T-helper 1 cell treated with Interleukin-12 subunit alpha and Interleukin-12 subunit beta and Interleukin-4 antibody, amounts not matched to agents 30 ng/mL and 1 ng/mL, for 36 hours (primary cell): ENCODE results near the gene CTTNBP2NL. TPM values are rescaled to one million over a fixed set of nuclear protein-coding genes. Genes with fewer than 3 reads are reported as not detected.
"Not testable (repeated sequence)": the region's sequence is repeated elsewhere in the genome, so short reads cannot be mapped to it uniquely, and the experiment has no call there.

Source experiments
- intact Hi-C: fragments of 100-400 bp; cut with micrococcal nuclease; formaldehyde crosslinking; loops from one replicate; pipeline ENCODE4 v1.15.1; 2024
- total RNA-seq: library from RNA; stranded (reverse); gene quantifications from 2 replicates; pipeline ENCODE4 v1.2.3, GENCODE V29; 2022

CTTNBP2NL gene
- total RNA-seq, 1 donor from 2014 or later: 3.1 TPM

DNA sequence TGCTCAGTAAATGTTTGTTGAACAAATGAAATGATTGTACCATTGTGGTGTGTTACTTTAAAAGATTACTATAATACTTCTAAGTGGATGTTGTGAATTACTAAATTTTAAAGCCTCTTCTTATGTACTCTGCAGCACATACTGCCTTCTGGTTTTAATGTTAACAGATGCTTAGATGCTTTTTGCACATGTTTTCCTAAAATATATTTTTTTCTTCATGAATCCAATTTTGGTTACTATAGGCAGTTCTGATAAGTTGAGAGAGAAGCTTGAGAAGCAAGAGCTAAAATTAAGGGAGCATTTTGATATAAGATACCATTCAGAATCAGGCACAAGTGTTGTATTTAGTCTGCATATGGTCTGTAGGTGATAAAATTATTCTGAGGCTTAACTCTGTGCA is 21.3 kb downstream of the CTTNBP2NL start:
- intact Hi-C loops: no loop called here

DNA sequence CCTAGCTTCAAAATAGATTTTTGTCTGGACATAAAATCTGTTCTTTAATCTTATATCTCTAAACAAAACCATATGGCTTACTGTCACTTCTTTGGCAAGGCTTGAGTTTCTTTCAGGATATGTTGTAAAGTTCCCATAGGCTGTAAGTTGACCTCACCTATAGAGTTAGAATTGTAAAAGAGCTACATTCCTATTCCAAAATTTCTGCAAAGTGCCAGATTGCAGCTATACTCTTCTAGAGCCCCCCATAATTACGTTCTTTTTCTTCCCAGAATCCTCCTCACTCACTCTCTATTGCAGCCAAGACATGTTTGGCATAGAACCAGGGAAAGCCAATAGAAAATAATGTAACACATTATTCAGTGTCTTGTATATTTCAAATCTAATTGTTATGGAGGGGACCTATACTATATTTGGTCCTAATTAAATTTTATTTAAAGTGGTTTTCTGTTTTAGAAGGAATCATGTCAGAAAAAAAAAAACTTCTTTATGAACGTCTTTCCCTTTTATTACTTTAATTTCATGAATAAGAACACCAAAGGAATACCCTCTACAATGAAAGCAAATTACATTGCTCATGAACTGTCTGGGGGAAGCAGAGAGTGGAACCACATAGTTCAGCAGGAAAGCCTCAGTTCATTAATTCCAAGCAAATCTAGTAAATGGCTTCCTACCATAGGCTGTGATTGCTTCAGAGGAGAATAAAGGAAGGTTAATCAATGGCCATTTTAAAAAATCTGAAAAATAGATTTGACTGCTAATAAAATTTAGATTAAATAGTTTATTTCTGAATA is 22.3 kb downstream of the CTTNBP2NL start:
- intact Hi-C loops: no loop called here

DNA sequence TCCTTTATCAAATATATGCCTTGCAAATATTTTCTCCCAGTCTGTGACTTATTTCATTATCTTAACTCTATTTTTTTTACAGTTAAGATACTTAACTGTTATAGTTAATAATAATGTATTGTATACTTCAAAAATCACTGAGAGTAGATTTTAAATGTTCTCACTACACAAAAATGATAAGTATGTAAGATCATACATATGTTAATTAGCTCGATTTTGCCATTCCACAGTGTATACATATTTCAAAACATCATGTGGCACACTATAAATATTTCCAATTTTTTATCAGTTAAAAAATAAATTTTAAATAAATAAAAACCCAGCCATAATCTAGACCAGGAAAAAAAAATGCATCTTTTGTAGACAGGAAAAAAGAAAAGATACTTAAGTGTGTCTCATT is 27.2 kb downstream of the CTTNBP2NL start:
- intact Hi-C loops: no loop called here

DNA sequence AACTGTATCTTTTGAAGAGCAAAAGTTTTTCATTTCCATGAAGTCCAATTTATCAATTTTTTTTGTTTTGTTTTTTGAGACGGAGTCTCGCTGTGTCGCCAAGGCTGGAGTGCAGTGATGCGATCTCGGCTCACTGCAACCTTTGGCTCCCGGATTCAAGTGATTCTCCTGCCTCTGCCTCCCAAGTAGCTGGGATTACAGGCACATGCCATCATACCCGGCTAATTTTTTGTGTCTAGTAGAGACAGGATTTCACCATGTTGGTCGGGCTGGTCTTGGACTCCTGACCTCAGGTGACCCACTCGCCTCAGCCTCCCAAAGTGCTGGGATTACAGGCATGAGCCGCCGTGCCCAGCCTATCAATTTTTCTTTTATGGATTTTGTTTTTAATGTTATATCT is 27.7 kb downstream of the CTTNBP2NL start:
- intact Hi-C loops: not testable (repeated sequence)

DNA sequence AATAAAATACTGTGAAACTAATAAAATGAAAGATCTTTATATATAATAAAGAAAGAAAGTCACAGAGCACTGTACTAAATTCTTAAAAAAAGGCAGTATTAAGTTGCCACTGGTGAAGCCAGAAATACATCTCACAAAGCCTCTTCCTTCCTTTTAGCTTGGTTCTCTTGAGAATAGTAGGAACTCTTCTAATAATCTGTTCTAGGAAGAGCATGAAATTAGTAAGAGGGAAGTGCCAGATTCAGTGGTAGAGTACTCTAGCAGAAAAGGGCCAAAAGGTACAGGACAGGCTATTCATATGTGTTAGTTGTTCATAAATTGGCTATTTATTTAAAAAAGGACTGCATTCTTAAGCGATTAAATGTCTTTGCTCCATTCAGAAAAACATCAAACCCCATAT is 33.7 kb downstream of the CTTNBP2NL start:
- intact Hi-C loops: no loop called here

DNA sequence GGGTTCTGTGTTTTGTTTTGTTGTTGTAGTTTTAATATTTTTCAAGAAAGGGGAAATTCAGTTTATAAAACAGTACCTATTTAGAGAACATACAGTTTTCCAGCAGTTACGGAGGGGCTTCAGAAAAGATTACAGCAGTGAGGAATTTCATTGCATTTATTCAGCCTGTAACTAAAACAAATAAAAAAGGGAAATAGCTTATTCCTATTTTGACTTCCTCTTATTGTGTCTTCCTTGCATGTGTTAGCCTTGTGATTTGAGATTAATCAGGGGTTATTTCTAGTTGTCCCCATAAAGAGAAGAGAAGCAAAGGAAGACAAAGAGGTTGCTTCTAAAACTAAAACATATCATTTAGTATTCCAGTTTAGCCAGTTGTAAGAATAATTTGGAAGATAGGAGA is 35.0 kb downstream of the CTTNBP2NL start:
- intact Hi-C loops: no loop called here

DNA sequence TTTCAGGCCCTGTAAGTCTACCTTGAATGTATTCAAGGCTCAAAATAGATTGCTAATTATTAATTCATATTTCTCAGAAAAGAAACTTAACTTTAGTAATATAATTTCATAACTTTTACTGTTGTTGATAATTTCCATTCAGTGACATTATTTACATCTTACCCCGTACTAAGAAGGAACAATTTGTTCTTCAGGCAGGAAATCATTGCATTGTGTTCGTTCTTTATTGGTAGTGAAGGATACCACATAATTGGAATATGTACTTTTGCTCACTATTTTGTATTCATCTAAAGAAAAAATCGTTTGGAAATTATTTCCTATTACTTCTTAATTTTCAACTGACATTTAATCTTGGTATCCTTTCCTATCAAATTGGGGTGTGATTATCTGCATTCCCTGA is 39.4 kb downstream of the CTTNBP2NL start:
- intact Hi-C loops: no loop called here

DNA sequence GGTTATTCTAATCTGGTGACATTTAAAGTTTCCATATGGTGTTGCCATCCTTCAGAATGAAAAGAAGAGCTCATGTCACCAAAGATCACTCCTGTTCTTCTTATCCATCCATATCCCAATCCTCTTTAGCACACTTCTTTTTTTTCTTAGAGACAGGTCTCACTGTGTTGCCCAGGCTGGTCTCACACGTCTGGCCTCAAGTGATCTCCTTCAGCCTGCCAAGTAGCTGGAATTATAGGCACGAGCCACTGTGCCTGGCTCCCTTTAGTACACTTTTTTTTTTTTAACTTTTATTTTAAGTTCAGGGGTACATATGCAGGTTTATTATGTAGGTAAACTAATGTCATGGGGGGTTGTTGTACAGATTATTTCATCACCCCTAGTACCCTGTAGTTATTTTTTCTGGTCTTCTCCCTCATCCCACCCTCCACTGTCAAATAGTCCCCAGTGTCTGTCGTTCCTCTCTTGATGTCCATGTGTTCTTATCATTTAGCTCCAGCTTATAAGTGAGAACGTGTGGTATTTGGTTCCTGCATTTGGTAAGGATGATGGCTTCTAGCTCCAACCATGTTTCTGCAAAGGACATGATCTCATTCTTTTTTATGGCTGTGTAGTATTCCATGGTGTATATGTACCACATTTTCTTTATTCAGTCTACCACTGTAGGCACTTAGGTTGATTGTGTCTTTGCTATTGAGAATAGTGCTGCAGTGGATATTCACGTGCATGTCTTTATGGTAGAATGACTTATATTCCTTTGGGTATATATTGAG is 40.6 kb downstream of the CTTNBP2NL start:
- intact Hi-C loops: no loop called here

DNA sequence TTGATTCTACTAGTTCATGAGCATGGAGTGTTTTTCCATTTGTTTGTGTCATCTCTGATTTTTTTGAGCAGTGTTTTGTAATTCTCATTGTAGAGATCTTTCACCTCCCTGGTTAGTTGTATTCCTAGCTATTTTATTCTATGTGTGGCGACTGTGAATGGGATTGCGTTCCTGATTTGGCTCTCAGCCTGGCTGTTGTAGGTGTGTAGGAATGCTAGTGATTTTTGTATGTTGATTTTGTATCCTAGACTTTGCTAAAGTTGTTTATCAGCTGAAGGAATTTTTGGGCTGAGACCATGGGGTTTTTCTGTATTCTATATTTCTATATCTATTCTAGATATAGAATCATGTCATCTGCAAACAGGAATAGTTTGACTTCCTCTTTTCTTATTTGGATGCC is 42.1 kb downstream of the CTTNBP2NL start:
- intact Hi-C loops: not testable (repeated sequence)

DNA sequence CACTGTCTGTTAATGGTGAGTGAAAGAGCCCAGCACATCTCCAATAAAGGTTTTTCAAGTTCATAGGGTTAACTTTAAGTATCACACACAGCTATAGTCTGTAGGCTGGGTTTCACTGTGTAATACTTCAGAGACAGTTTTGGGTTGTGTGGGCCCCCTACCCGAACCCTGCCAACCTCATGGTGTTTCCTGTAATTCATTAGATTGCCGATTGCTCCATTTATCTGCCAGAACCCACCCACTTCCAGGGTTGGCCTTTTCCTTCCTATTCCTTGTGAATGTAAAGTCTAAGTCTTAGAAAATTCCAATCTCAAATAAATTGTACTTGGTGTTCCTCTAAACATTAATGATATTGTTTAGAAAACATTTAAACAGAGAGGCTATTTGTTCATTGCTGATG is 43.6 kb downstream of the CTTNBP2NL start:
- intact Hi-C loops: no loop called here

DNA sequence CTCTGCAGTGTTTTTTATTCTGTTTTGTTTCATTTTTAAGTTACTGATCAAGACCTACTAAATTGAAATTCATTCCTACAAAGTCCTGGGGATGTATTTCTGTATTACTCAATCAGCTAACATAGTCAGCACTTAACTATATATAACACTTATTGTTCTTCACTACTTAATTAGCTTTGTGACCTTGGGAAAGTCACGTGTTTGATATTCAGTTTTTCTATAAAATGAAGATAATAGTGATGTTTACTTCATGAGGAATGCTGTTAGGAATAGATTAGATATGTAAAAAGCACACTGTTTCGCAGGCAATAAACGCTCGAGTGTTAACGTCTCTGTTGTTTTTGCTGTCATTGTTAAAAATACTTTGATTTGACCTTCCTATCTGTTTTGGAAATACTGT is 44.6 kb downstream of the CTTNBP2NL start:
- intact Hi-C loops: no loop called here

DNA sequence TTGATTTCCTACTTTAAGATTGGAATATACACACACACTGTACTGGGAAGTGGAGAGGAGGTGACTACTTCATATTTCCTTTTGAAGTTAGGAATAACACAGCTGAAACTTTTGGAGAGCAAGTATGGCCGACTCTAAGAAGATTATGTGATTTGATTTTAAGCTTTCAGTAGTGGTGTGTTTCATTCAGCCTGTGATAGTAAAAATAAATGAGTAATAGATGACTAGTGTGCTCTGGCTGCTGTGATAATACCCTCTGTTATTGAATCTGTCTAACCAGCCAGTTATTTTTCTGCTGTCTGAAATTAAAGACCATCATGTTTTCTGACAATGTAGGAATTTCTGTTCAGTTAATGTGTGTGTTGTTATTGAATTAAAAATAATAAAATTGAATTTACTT is 48.3 kb downstream of the CTTNBP2NL start:
- intact Hi-C loops: no loop called here

DNA sequence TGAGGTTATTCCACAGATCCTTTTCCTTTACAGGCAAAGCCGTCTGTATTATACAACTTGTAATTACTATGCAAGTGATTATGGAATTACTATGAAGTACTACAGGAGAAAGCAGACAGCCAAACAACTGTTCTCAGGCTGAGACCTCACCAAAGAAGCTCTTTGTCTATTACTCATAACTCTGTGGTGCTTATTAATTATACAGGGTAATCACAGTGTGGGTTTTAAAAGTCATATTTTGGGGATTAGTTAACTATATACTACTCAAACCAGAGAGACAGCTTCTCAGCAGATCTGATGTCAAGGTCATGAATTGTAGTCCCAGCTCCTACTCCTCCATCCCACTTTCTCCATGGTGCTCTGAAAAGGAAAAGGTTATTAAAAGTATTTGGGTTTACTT is 49.6 kb downstream of the CTTNBP2NL start:
- intact Hi-C loops: no loop called here

DNA sequence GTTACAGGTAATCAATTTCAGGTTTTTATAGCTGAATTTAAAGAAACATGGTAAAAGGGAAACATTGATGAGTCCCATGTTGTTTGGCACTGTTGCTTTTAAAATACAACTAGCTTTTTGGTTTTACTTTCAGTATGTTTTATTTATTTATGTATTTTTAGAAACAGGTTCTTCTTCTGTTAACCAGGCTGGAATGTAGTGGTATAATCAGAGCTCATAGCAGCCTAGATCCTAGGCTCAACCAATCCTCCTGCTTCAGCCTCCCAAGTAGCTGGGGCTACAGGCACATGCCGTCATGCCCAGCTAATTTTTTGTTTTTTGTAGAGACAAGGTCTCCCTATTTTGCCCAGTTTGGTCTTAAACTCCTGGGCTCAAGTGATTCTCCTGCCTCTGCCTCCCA is 50.4 kb downstream of the CTTNBP2NL start:
- intact Hi-C loops: no loop called here

DNA sequence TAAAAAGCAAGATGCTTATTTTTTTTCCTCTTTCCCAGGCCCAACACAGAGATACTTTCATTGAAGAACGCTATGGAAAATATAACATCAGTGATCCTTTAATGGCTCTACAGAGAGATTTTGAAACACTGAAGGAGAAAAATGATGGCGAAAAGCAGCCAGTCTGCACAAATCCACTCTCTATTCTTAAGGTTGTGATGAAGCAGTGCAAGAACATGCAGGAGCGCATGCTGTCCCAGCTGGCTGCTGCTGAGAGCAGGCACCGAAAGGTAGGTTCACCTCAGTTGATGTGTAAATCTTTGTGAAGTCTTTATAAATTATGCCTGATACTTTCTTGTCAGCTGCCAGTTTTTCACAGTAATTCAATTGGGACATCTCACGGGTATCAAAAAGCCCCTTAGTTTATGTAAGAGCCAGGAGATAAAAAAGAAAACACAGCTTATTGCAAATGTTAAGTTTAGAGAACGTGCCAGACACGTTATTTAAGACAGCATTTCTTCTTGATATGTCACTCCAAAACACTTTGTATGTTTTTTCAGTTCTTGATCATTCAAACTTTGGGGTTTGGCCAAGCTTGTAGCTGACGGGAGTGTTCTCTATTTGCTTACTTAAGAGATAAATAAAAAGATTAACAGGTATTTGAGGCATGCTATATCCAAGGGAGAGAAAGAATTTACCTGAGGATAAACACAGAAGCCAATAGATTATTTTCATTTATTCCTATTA is 53.1 kb downstream of the CTTNBP2NL start:
- intact Hi-C loops: no loop called here

DNA sequence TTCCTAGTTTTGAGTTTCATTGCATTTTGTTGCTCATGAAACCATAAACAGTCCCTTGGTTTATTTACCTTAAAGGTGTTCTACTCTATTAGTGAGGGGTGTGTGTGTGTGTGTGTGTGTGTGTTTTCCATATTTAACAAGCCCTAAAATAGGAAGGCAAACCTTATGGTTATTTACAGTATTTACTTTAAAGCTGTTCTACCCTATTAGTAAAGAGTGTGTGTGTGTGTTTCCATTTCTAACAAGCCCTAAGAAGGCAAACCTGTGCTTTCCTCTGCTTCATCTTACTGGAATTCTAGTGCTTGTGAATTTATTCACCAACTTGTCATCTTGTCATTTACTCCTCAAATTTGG is 53.6 kb downstream of the CTTNBP2NL start:
- intact Hi-C loops: no loop called here

DNA sequence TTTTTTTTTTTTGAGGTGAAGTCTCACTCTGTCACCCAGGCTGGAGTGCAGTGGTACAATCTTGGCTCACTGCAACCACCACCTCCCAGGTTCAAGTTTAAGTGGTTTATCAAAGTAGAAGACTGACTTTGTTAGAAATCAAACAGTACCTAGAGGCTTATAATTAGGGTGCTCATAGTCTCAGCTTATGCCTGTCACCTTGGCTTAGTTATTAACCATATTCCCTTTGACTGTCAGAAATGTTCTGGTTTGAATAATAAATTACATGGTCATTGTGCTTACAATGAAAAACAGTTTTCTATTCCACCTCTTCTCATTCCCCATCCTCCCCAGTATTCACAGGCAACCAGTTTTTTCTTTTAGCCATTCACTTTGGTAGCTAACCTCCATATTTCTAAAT is 54.8 kb downstream of the CTTNBP2NL start:
- intact Hi-C loops: no loop called here

DNA sequence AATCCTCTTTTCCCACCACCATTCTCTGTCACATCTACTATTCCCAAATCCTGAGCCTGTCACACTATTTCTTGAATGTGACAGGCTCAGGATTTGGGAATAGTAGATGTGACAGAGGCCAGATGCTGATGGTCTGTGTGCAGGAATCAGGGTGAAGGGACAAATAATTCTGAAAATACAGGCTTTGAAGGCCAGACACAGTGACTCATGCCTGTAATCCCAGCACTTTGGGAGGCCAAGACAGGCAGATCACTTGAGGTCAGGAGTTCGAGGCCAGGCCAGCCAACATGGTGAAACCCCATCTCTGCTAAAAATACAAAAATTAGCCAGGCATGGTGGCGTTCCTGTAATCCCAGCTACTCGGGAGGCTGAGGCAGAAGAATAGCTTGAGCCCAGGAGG is 55.3 kb downstream of the CTTNBP2NL start:
- intact Hi-C loops: not testable (repeated sequence)

DNA sequence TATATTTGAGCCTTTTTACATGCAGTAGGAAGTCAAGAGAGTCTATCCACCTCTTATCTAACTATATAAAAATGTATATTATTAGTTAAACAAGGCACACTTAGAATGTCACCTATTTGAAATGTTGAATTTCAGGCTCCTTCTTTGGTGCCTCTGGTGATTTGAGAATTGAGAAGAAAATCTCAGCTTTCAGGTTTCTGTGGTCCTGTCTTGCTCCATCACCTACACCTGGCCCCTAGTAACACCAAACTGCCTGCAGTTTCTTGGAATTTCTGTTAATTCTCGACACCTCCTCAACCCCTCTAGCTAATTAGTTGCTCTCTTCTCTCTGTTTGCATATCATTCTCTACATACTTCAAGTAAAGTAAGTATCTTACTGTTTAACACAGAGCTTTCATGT is 57.9 kb downstream of the CTTNBP2NL start:
- intact Hi-C loops: no loop called here

DNA sequence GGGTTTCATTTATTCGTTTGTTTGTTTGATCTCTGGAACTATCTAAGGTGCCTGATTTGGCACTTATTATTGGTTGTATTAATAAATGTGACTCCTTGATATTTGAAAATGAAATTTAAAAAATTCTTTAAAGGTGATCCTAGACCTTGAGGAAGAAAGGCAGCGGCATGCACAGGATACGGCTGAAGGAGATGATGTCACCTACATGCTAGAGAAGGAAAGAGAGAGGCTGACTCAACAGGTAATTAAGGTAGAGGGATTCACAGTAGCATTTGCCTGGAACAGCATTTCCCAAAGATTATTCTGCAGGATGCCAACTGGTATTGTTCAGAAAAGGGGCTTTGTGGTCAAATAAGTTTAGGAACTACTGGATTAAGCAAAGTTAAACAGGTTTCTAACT is 58.3 kb downstream of the CTTNBP2NL start:
- intact Hi-C loops: no loop called here

DNA sequence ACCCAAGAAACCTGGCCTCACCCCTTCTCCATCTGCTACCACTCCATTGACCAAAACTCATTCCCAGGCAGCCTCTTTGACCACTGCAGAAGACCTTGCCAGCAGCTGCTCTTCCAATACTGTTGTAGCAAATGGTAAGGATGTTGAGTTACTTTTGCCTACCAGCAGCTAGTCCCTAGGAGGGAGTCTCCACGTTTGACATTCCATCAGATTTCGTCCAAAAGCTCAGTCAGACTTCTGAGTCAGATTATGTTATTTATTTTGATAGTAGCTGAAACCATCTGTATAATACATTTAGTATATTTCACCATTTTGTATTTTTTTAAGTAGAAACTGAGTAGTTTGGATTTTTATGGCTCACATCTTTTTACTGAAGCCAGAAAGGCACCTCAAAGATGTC is 61.2 kb downstream of the CTTNBP2NL start:
- intact Hi-C loops: no loop called here

DNA sequence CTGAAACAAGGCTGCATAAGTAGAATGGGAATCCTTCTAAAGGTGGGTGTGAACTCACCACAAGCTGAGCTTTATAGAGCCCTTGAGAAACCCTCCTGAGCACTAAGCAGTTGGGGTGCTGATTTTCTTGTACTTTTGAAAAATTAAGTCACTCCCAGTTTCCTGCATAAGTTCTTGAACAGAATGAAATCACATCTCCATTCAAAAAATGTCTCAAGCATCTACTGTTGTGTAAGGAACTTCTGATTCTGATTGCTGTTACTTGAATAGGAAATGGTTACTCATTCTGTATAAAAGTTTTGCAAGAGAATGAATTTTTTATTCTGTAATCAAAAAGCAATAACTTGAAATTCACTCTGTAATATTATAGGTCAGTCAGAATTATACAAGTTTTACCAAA is 61.9 kb downstream of the CTTNBP2NL start:
- intact Hi-C loops: no loop called here
